ENCODE data around the gene KDM3A. TPM values are rescaled to one million over a fixed set of nuclear protein-coding genes. Genes with fewer than 3 reads are reported as not detected.

Gene KDM3A
- total and polyA plus RNA-seq, 9 of the 15 experiments (the other 6 are each of a cell fraction or from before 2014, with no cell fraction given) = 7.5 to 95.4 (median 24.8) TPM

- no peak for TF ChIP-seq MCM7 (IDR thresholded peaks at IDR 0.05)
- TF ChIP-seq KLF10 (CRISPR knock-in tag; IDR thresholded peaks at IDR 0.05) = no peak
- peaks cover 79% of the 10 kb centered on the region for H3K36me3 ChIP-seq (ENCODE audit: control insufficient read depth, insufficient read depth, low read length)
- no peaks in the 10 kb centered on the region for H4K20me1 ChIP-seq (replicated peaks; ENCODE audit: control insufficient read depth, insufficient read depth, low read length)
- no peak overlapping the region for H3K4me2 ChIP-seq (ENCODE audit: insufficient read depth, low read length)
- H3K27ac ChIP-seq (ENCODE audit: extremely low read depth, low read depth, low read length) = no peak overlapping the region
- no peak overlapping the region for H3K4me3 ChIP-seq
- no peak overlapping the region for H3K9ac ChIP-seq (ENCODE audit: insufficient read depth in 1 of 2, low read depth in 2 of 2, low read length in 2 of 2)
- CTCF ChIA-PET (ENCODE audit: low intra/inter-chr PET ratio) = no interaction called here
- 81% methylated on average over 4 of the region's 4 CpGs for WGBS (ENCODE audit: insufficient coverage, low coverage, missing lambda C conversion rate)
- H2AFZ ChIP-seq (ENCODE audit: low read depth, low read length) = no peak overlapping the region
- no peak for DNase-seq (ENCODE audit: extremely low read depth in 1 of 4, low spot score in 3 of 4)
- H3K9me1 ChIP-seq (ENCODE audit: control insufficient read depth, insufficient read depth, low read length) = no peaks in the 10 kb centered on the region
- BruUV-seq (replicated peaks) = no TSS peak
- no peaks in the 10 kb centered on the region; the same call in 1 of the 2 replicates for H3K9me3 ChIP-seq (replicated peaks; ENCODE audit: control insufficient read depth, insufficient read depth, low read depth, low read length)
- no peaks in the 10 kb centered on the region for H3K27me3 ChIP-seq (ENCODE audit: control insufficient read depth in 2 of 2, insufficient read depth in 2 of 2, low read length in 2 of 2)
- intact Hi-C loops (cut with micrococcal nuclease) = no loop called here
- no peaks in the 10 kb centered on the region for H3K79me2 ChIP-seq (ENCODE audit: control insufficient read depth, insufficient read depth, low read length)
- no peak for FAIRE-seq
- no peak for ATAC-seq
- POLR2A ChIA-PET = interaction anchor here (1.0 to 2.8 kb wide), 3 partner anchors 10 to 20 kb away, joined by 4 to 8 read pairs (median 4); no protein-coding TSS in a partner anchor
- no peaks in the 10 kb centered on the region for H3K4me1 ChIP-seq (replicated peaks in 1 of 2; ENCODE audit: control insufficient read depth in 2 of 2, insufficient read depth in 2 of 2, low read length in 2 of 2)
- in situ Hi-C loops (cut with MboI) = no loop called here
These were observed 49.9 kb downstream of the KDM3A start for GRCh38 chr2:86491088-86491487.

GRCh38 chr2:86492048-86492453 is 50.9 kb downstream of the KDM3A start:
- 91% methylated on average over 1 of the region's 1 CpG for WGBS (ENCODE audit: insufficient coverage, low coverage, missing lambda C conversion rate)
- DNase-seq (ENCODE audit: extremely low read depth in 1 of 4, low spot score in 3 of 4) = no peak
- CTCF ChIA-PET (ENCODE audit: low intra/inter-chr PET ratio) = no interaction called here
- no peak for TF ChIP-seq ZBTB43 (CRISPR knock-in tag; IDR thresholded peaks at IDR 0.05)
- no peak for TF ChIP-seq HEY1 (CRISPR knock-in tag; IDR thresholded peaks at IDR 0.05; ENCODE audit: borderline replicate concordance)
- no peak for TF ChIP-seq KLF10 (CRISPR knock-in tag; IDR thresholded peaks at IDR 0.05)
- no peak for TF ChIP-seq THAP7 (CRISPR knock-in tag; IDR thresholded peaks at IDR 0.05)
- TF ChIP-seq CC2D1A (IDR thresholded peaks at IDR 0.05) = no peak
- TF ChIP-seq ELF4 (CRISPR knock-in tag; IDR thresholded peaks at IDR 0.05) = no peak
- TF ChIP-seq ELK1 (CRISPR knock-in tag; IDR thresholded peaks at IDR 0.05) = no peak
- no peak for TF ChIP-seq RFX5 (IDR thresholded peaks at IDR 0.05; ENCODE audit: low read depth, low read length)
- TF ChIP-seq CTBP1 (IDR thresholded peaks at IDR 0.05; ENCODE audit: borderline replicate concordance) = no peak
- TF ChIP-seq ATF2 (CRISPR knock-in tag; IDR thresholded peaks at IDR 0.05) = no peak
- TF ChIP-seq POLR2G (IDR thresholded peaks at IDR 0.05; ENCODE audit: low read depth, low read length) = no peak

More at GRCh38 chr2:86492048-86492453, 50.9 kb downstream of the KDM3A start:
- intact Hi-C loops (cut with micrococcal nuclease) (no loop called here), in situ Hi-C loops (cut with MboI) (no loop called here)
- Histone ChIP-seq H3K79me2 (ENCODE audit: control insufficient read depth, insufficient read depth, low read length) (no peaks in the 10 kb centered on the region), H3K27me3 (ENCODE audit: control insufficient read depth in 2 of 2, insufficient read depth in 2 of 2, low read length in 2 of 2) (no peaks in the 10 kb centered on the region), H3K4me3 (no peak overlapping the region), H3K9me3 (replicated peaks; ENCODE audit: control insufficient read depth, insufficient read depth, low read depth, low read length) (no peaks in the 10 kb centered on the region; the same call in 1 of the 2 replicates), H2AFZ (ENCODE audit: low read depth, low read length) (no peak overlapping the region), H3K9me1 (ENCODE audit: control insufficient read depth, insufficient read depth, low read length) (no peaks in the 10 kb centered on the region), H3K4me1 (replicated peaks in 1 of 2; ENCODE audit: control insufficient read depth in 2 of 2, insufficient read depth in 2 of 2, low read length in 2 of 2) (no peaks in the 10 kb centered on the region), H3K9ac (ENCODE audit: insufficient read depth in 1 of 2, low read depth in 2 of 2, low read length in 2 of 2) (no peak overlapping the region), H3K27ac (ENCODE audit: extremely low read depth, low read depth, low read length) (no peak overlapping the region), H3K4me2 (ENCODE audit: insufficient read depth, low read length) (no peak overlapping the region), H3K36me3 (ENCODE audit: control insufficient read depth, insufficient read depth, low read length) (peaks cover 74% of the 10 kb centered on the region), H4K20me1 (replicated peaks; ENCODE audit: control insufficient read depth, insufficient read depth, low read length) (no peaks in the 10 kb centered on the region)
- FAIRE-seq (no peak), ATAC-seq (no peak)
- no TSS peak for BruUV-seq (replicated peaks)
- POLR2A ChIA-PET = interaction anchor here (0.9 to 2.8 kb wide), 4 partner anchors 8 to 51 kb away, joined by 3 to 8 read pairs (median 4); partner anchors contain the start of gene KDM3A
